PFSK-1 (cell line): Measurements from ENCODE around the gene CRADD.

Experiments used
- POLR2AphosphoS5 ChIP-seq: IDR thresholded peaks from 2 replicates; pipeline ENCODE4 v1.6.1; 2012; ENCODE audit warnings: low read depth, mild to moderate bottlenecking, control low read depth, low read length, moderate library complexity
- REST ChIP-seq, 2 experiments: IDR thresholded peaks; 2 replicates each; pipeline versions ENCODE4 v1.6.1 to v1.8.0; 2011 to 2012; ENCODE audit warnings: low read depth in 2 of 2, low read length in 2 of 2, control low read depth in 1 of 2, inconsistent platforms in 1 of 2, mild to moderate bottlenecking in 1 of 2, moderate library complexity in 1 of 2; ENCODE audit not compliant: insufficient read depth in 1 of 2
- SIN3A ChIP-seq: IDR thresholded peaks from 2 replicates; pipeline ENCODE4 v1.6.1; 2012; ENCODE audit warnings: mild to moderate bottlenecking, low read length, moderate library complexity, borderline replicate concordance; ENCODE audit not compliant: insufficient read depth
- TAF1 ChIP-seq: IDR thresholded peaks from 2 replicates; pipeline ENCODE4 v1.6.1; 2012; ENCODE audit warnings: low read length, control low read depth, borderline replicate concordance; ENCODE audit not compliant: insufficient read depth

GRCh38 chr12:93784339-93785086 is 107.3 kb downstream of the CRADD start:
- TF ChIP-seq POLR2AphosphoS5, result no peak
- peak in 1 of 2 experiments; percentile 46; a peak in 1 of 4 replicates for TF ChIP-seq REST (IDR thresholded peaks at IDR 0.05; ENCODE audit: insufficient read depth in 1 of 2, low read depth in 2 of 2, low read length in 2 of 2)
- no peak for TF ChIP-seq TAF1
- peak; percentile 90; the same call in 1 of the 2 replicates for TF ChIP-seq SIN3A
